Measurements from ENCODE around the gene NSG1.

GRCh38 chr4:4356106-4357041, 30.5 kb upstream of the NSG1 start:
- TF ChIP-seq EZH2phosphoT487 (IDR thresholded peaks at IDR 0.05; ENCODE audit: low read length) (no peak), CTCF (IDR thresholded peaks at IDR 0.05; ENCODE audit: low read length) (no peak)

Measured in MM.1S (cell line).